NT2/D1 (cell line): ENCODE measurements around the gene ACTL10.

ENCODE experiments used
- DNase-seq: peaks from one replicate; pipeline ENCODE4 v3.0.0-alpha.2; 2011; ENCODE audit warnings: low read depth, low spot score
- H3K27me3 ChIP-seq: 2 replicates; pipeline ENCODE4 v1.6.0; 2011; ENCODE audit warnings: mild to moderate bottlenecking; ENCODE audit not compliant: insufficient read length, insufficient read depth
- H3K36me3 ChIP-seq: 2 replicates; pipeline ENCODE4 v1.6.1; 2011; ENCODE audit warnings: mild to moderate bottlenecking, low read length, mixed read lengths; ENCODE audit not compliant: insufficient read depth, insufficient read length
- H3K4me1 ChIP-seq: 2 replicates; pipeline ENCODE4 v1.5.1; 2011; ENCODE audit not compliant: insufficient read depth, insufficient read length
- H3K4me3 ChIP-seq: 2 replicates; pipeline ENCODE4 v1.5.1; 2011; ENCODE audit warnings: low read depth; ENCODE audit not compliant: insufficient read length
- H3K9ac ChIP-seq: 2 replicates; pipeline ENCODE4 v1.6.0; 2011; ENCODE audit warnings: low read depth; ENCODE audit not compliant: insufficient read length
- H3K9me3 ChIP-seq: 2 replicates; pipeline ENCODE4 v1.5.1; 2011; ENCODE audit warnings: mild to moderate bottlenecking, low read length; ENCODE audit not compliant: insufficient read depth
- SUZ12 ChIP-seq: IDR thresholded peaks from 2 replicates; pipeline ENCODE4 v1.6.1; 2011; ENCODE audit not compliant: insufficient read length, insufficient read depth; ENCODE audit errors: extremely low read depth
- YY1 ChIP-seq: IDR thresholded peaks from 2 replicates; pipeline ENCODE4 v1.6.1; 2011; ENCODE audit not compliant: insufficient read length, insufficient read depth
- ZNF274 ChIP-seq: IDR thresholded peaks from 2 replicates; pipeline ENCODE4 v1.6.1; 2011; ENCODE audit warnings: mild to moderate bottlenecking, low read depth, low read length

Gene ACTL10

DNA sequence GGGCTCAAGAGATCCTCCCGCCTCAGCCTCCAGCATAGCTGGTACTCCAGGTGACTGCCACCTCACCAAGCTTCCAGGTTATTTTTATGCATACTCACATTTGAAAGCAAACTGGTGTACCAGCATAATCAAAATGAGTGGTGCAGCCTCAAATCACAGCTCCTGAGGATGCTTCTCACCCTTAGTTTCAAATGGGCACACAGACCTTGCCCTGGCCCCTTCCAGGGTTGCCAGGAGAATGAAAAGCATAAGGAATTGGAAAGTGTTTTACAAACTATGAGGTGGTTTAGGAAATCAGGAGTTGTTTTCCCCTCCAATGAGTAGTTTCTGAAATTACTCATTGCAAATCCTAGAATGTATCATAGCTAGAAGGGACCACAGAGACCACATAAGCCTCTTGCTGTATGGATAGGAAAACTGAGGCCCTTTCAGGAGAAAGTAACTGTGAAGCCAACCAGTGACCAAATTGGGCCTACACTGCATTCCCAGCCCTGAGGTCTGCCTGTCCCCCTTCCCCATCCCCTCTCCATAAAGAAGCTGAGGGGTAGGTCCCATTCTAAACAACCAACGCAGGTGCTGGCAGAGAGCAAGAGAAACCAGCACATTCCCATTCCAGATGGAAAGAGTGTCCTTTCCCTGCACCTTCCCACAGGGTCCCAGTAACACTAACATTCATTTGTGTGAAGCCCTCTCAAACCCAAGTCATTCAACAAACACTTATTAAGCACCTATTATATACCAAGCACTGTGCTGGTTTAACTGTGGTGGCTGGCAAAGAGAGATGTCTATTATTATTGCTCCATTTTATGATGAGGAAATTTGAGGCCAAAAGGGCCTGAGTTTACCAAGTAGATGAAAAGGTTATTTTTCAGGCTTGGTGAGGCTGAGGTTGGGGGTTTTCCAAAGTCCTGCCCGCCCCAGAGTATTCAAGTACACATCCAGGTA is 21.5 kb downstream of the ACTL10 start:
- TF ChIP-seq SUZ12 (no peak), ZNF274 (no peak), YY1 (no peak)
- no peak for DNase-seq
- H3K9me3 ChIP-seq: no peaks in the 10 kb centered on the region
- H3K4me1 ChIP-seq: peaks cover 13% of the 10 kb centered on the region
- peaks cover 38% of the 10 kb centered on the region for H3K27me3 ChIP-seq
- H3K4me3 ChIP-seq: no peak overlapping the region
- H3K9ac ChIP-seq: no peak overlapping the region
- peaks cover 6% of the 10 kb centered on the region for H3K36me3 ChIP-seq

DNA sequence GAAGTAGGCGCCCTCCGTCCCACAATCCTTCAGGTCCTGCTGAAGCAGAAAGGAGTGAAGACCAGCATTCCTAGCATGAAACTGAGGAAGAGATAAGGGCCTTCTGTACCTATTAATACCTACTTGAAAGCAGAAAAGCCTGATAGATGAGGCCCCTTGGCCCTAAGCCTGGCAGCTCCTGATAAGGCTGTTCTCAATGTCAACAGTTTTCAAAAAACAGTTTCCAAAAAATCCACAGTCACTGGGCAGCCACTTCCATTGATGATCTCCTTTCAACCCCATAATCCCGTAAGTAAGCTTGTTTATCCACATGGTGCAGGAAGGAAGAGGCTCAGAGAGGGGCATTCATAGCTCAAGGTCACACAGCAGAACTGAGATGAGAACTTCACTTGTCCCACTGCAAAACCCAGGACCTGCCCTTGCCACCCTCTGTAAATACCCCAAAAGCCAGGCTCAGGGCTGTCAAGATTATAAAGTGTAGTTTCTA is 22.2 kb downstream of the ACTL10 start:
- Histone ChIP-seq H3K9ac (no peak overlapping the region), H3K36me3 (peaks cover 3% of the 10 kb centered on the region), H3K27me3 (peaks cover 38% of the 10 kb centered on the region), H3K4me1 (peaks cover 15% of the 10 kb centered on the region), H3K4me3 (no peak overlapping the region), H3K9me3 (no peaks in the 10 kb centered on the region)
- TF ChIP-seq ZNF274 (no peak), SUZ12 (no peak), YY1 (no peak)
- DNase-seq: no peak

DNA sequence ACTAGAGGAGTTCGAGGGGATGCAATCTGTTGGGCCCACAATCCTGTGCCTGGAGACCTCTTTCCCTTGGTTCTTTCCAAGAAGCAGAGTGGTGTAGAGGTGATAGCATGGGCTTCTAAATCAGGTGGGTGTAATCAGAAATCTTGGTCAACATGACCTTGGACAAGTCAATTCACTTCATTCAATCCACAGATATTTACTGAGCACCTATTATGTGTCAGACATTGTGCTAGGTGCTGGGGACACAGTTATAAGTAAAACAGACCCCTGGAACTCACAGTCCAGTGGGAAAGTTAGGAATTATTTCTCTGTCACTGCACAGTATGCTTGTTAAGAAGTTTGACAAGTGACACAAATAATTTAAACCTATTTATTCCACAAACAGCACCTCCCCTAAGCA is 22.8 kb downstream of the ACTL10 start:
- TF ChIP-seq YY1 (no peak), ZNF274 (no peak), SUZ12 (no peak)
- H3K27me3 ChIP-seq: peaks cover 38% of the 10 kb centered on the region
- no peak for DNase-seq
- no peaks in the 10 kb centered on the region for H3K9me3 ChIP-seq
- no peak overlapping the region for H3K4me3 ChIP-seq
- H3K9ac ChIP-seq: no peak overlapping the region
- no peaks in the 10 kb centered on the region for H3K36me3 ChIP-seq
- peaks cover 16% of the 10 kb centered on the region for H3K4me1 ChIP-seq

DNA sequence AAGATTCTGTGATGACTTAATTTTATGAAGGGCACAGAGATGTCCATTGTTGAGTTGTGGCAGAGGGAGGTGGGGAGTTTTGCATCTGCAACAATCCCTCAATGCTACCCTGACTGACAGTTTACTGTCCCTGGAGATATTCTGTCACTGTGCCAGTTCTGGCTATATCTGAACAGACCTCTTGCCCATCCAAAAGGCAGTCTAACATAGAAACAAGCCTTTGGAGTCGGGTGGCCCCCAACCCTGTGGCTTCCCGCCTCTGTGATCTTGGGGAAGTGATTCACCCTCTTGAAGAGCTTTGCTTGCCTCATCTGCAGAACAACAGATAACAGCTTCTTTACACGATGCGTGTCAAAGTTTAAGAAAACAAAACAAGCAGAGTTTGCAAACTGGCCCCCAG is 23.2 kb downstream of the ACTL10 start:
- Histone ChIP-seq H3K4me1 (peaks cover 15% of the 10 kb centered on the region), H3K27me3 (peaks cover 38% of the 10 kb centered on the region), H3K36me3 (no peaks in the 10 kb centered on the region), H3K4me3 (no peak overlapping the region), H3K9ac (no peak overlapping the region), H3K9me3 (no peaks in the 10 kb centered on the region)
- TF ChIP-seq YY1 (no peak), SUZ12 (no peak), ZNF274 (no peak)
- no peak for DNase-seq

DNA sequence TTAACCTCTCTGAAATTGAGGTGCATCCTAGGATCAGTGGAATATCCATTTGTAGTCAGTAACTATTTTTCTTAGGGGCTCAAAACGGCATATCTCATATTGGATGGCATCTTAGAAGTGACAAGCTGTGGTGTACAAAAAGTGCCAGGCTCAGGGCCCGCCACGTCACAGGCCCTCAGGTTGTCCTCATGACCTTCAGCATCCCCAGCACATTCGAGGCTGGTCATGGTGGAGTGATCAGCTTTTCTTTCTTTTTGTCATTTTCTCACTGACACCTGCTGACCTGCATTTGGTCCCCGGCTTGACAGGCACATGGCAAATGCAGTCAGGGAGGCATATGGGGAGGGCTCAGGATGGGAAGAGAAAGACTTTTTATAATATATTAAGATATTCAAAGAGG is 26.5 kb downstream of the ACTL10 start:
- DNase-seq: no peak
- no peak for TF ChIP-seq ZNF274
- Histone ChIP-seq H3K4me1 (peaks cover 10% of the 10 kb centered on the region), H3K9me3 (peaks cover 9% of the 10 kb centered on the region; the same call in 1 of the 2 replicates), H3K4me3 (no peak overlapping the region), H3K9ac (no peak overlapping the region), H3K36me3 (no peaks in the 10 kb centered on the region), H3K27me3 (peaks cover 23% of the 10 kb centered on the region)

DNA sequence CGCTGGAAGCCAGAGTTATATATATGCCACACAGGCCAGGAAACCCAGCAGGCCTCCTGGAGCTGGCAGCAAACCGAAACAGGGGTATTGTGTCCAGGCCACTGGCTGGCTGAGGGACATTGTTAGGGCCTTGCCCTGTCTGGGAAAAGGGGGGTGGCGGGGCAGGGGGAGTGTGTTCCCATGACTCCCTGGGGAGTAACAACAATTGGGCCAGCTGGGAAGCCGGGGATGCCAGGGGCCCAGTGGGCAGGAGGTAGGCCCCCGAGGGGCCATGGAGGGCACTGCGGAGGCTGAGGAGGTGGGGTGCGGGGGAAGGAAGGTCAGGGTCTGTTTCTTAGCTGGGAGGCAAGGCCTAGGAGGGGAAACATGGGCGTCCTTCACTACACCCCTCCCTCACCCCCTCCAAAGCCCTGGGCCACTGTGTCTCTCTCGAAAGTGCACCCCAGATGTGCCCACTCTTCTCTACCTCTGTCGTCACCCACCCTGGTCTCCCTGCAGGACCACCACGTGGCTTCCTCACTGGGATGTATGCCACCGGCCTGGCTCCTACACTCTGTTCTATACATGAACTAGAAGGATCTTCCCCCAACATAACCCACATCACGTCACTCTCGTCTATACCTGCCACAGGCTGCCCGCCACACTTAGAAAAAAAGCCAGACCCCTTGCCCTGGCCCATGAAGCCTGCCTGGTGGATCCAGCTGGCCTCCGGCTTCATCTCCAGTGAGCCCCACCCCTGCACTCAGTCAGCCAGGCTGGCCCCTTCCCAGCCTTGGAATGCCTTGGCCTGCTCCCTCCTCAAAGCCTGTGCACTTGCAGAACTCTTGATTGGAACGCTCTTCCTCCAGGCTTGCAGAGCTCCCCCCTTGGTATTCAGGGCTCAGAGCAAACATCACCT is 27.2 kb downstream of the ACTL10 start:
- Histone ChIP-seq H3K4me3 (no peak overlapping the region), H3K4me1 (peaks cover 10% of the 10 kb centered on the region), H3K9ac (no peak overlapping the region), H3K27me3 (peaks cover 16% of the 10 kb centered on the region), H3K9me3 (peaks cover 11% of the 10 kb centered on the region; the same call in 1 of the 2 replicates), H3K36me3 (no peaks in the 10 kb centered on the region)
- DNase-seq: no peak
- TF ChIP-seq YY1 (no peak), ZNF274 (no peak), SUZ12 (no peak)

DNA sequence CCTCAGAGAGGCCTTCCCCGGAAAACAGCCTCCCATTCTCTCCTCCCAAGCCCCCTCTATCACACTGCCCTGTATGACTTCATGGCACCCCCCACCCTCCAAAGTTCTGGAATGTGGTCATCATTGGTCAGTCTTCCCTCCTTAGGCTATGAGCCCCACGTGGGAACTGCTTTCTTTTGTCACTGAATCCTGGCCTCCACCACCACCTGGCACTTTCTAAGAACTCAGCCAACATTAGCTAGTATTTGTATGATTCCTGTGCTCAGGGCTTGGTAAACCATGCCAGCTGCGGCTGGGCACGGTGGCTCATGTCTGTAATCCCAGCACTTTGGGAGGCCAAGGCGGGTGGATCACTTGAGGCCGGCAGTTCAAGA is 27.9 kb downstream of the ACTL10 start:
- Histone ChIP-seq H3K27me3 (peaks cover 9% of the 10 kb centered on the region), H3K36me3 (no peaks in the 10 kb centered on the region), H3K9ac (peak overlapping the region; percentile 21), H3K4me1 (peaks cover 10% of the 10 kb centered on the region), H3K4me3 (no peak overlapping the region), H3K9me3 (peaks cover 11% of the 10 kb centered on the region; the same call in 1 of the 2 replicates)
- TF ChIP-seq ZNF274: no peak
- no peak for TF ChIP-seq YY1
- TF ChIP-seq SUZ12: no peak
- no peak for DNase-seq
